Measurements from ENCODE around the gene AXIN2.

DNA sequence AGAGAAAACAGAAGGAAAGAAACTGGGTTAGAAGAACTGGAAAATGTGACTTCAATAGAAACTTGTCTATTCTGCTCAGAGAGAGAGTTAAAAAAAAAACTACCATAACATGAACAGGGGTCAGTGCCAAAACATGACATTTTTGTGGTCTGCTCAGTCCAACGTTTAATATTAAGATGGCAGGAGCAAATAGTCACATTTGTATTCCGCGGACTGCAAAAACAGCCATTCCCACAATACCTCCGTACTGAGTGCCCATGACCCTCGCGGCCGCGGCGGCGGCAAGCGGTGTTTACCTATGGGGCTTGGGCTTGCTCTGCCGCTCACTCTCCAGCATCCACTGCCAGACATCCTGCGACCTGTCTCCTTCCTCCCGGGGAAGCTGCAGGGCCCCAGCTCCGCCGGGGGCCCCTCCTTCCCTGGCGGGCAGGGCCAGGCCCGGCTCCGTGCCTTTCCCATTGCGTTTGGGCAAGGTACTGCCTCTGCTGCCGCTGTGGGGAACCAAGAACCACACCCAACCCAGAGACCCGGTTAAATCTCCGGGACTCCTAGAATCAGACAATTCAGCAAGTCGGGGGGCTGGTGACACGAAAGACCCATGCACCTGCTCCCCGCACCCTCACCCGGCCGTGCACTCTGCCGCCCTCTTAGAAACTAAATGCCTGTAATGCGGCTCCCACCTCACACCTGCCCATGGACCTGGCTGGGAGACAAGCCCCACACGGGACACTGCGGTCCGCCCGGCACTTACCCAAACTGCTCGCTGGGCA is 24.7 kb downstream of the AXIN2 start:
- TF ChIP-seq, protein P1, sequence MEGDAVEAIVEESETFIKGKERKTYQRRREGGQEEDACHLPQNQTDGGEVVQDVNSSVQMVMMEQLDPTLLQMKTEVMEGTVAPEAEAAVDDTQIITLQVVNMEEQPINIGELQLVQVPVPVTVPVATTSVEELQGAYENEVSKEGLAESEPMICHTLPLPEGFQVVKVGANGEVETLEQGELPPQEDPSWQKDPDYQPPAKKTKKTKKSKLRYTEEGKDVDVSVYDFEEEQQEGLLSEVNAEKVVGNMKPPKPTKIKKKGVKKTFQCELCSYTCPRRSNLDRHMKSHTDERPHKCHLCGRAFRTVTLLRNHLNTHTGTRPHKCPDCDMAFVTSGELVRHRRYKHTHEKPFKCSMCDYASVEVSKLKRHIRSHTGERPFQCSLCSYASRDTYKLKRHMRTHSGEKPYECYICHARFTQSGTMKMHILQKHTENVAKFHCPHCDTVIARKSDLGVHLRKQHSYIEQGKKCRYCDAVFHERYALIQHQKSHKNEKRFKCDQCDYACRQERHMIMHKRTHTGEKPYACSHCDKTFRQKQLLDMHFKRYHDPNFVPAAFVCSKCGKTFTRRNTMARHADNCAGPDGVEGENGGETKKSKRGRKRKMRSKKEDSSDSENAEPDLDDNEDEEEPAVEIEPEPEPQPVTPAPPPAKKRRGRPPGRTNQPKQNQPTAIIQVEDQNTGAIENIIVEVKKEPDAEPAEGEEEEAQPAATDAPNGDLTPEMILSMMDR (IDR thresholded peaks at IDR 0.05): no peak
- TF ChIP-seq EP300 (IDR thresholded peaks at IDR 0.05; ENCODE audit: low read depth) (no peak), POLR2AphosphoS5 (IDR thresholded peaks at IDR 0.05) (no peak), POLR2A (IDR thresholded peaks at IDR 0.05) (no peak)
